GM19328 (cell line): Measurements from ENCODE around the gene SCO2.

Experiments used
- ATAC-seq: cut with Tn5 transposase; IDR thresholded peaks from one replicate; pipeline ENCODE4 v1.9.1; 2021; ENCODE audit warnings: mild to moderate bottlenecking, moderate library complexity; ENCODE audit not compliant: unreplicated experiment

Gene SCO2

GRCh38 chr22:50525104-50525857 lies at the start of gene SCO2:
TSS of gene SCO2 (minus strand) at chr22:50525598. CDS start at chr22:50524411, 1,187 bp downstream.
- ATAC-seq, result peak; percentile 33

DNA sequence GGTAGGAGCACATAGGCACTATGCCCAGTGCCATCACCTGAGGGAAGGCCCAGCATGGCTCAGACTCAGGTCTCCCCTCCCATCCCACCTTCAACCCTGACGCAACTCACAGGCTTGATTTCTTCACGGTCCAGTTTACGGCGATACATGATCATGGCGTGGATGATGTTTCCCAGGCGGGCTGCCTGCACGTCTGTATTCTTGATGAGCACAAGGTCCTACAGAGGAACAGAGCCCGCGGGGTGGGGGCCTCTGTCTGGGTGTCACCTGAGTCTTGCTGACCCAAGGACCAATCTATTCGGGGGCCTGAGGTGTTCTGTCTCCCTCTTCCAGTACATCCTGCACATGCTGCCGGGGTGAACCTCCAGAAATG lies 49.0 kb upstream of the SCO2 start:
- ATAC-seq, result no peak

- no peak for ATAC-seq
Measured at GRCh38 chr22:50573491-50574382, 48.3 kb upstream of the SCO2 start.

GRCh38 chr22:50572965-50573364 lies 47.6 kb upstream of the SCO2 start:
- ATAC-seq, result no peak

DNA sequence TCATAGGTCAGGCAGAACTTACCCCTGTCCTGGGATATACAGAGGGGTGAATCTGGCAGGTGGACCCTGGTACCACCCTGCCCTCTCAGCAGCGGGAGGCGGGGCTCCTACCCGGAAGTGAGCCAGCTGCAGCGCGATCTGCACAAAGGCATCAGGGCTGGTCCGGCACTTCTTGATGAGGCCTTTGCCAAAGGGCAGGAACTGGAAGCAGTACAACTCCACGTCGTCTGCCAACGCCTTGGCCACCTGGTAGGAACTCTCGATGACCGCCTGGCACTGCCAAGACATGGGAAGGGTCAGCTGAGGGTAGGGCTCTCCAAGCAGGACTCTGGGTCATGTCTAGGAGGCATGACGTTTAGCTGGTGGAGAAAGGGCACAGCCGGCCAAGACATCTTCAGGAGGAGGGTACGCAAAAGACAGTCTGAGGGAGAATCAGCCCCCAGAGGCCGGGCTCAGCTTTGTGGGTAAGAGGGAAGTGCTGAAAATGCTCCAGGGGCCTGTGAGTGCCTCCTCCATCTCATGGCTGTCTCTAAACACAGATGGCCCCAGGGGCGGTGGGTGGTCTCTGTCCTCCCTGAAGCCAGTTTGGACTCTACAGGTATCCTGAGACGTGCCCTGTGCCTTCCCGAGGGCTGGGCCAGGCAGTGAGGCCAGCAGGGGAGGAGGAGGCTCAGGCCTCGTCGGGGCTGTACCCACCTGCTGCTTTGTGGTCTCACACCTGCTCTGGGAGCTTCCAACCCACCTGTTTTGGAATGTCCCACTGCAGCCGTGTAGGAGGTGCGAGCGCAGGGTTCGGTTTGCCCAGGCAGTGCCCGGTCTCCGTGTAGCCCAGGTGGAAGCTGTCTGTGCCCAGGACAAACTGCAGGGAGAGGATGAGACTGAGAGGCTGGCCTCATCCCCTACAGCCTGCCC lies 46.1 kb upstream of the SCO2 start:
- ATAC-seq, result no peak

DNA sequence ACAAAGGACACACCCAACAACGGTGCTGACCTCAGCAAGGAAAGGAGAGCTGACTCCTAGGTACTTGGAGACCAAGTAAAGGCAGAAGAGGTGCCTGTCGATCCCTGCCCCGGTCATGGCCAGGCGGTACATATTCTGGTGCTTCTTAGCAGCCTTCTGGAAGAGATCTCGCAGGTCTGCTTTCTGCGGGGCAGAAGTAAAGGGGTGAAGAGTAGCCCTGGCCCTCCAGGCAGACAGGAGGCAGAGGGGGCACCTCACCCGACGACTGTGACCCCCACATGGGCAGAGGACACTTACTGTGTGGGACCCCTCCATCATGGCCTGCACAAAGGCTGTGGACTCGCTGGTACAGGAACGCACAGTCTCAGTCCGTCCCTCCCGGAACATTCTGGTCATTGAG lies 45.5 kb upstream of the SCO2 start:
- ATAC-seq, result no peak

DNA sequence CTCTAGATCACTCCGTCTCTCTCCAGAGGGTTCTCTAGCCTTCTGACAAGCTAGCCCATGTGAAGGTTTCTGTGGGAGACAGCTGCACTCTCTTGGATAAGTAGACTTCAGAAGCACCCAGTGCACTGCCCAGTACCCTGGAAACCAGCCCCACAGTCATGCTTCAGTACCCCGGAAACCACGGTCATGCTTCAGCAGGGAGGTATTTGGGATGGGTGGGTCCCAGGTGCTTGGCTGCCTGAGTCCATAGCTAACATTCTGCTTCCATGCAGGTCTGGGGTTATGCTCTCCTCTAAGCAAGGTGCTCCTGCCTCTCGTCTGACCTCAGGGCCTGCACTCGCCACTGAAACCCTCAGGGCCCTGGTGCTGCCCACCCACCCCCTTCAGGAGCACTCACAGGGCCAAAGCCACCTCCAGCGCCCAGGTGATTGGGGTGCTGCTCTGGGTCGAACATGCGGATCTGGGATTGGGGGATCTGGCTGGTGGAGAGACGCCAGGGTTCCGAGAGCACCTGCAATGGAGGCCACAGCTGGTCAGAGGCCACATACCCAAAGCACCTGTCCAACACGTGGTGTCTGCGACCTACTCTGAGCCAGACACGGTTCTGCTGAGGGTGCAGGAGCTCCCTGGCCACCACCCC lies 44.6 kb upstream of the SCO2 start:
- no peak for ATAC-seq

DNA sequence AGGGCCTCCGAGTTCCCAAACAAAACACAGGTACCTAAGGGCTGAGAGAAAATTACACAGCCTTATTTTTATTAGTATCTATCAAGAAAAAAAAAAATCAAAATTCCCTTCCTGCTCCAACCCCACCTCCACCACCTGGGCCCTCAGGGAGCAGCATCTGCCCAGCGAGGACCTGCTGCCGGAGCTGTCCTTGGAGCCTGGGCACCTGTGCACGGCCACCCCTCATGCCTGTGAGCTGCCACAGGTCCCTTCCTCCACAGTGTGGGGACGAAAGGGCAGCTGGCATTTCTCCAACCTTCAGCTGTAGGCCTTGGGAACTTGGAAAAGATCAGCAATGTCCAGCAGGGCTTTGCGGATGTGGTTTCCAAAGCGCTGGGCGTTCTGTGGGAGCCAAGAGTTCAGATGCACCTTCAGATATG lies 43.7 kb upstream of the SCO2 start:
- ATAC-seq, result no peak

- ATAC-seq, result no peak
Measured at GRCh38 chr22:50568626-50569025, 43.2 kb upstream of the SCO2 start.

GRCh38 chr22:50567721-50568252 lies 42.4 kb upstream of the SCO2 start:
- no peak for ATAC-seq

GRCh38 chr22:50564289-50564688 lies 38.9 kb upstream of the SCO2 start:
- no peak for ATAC-seq

DNA sequence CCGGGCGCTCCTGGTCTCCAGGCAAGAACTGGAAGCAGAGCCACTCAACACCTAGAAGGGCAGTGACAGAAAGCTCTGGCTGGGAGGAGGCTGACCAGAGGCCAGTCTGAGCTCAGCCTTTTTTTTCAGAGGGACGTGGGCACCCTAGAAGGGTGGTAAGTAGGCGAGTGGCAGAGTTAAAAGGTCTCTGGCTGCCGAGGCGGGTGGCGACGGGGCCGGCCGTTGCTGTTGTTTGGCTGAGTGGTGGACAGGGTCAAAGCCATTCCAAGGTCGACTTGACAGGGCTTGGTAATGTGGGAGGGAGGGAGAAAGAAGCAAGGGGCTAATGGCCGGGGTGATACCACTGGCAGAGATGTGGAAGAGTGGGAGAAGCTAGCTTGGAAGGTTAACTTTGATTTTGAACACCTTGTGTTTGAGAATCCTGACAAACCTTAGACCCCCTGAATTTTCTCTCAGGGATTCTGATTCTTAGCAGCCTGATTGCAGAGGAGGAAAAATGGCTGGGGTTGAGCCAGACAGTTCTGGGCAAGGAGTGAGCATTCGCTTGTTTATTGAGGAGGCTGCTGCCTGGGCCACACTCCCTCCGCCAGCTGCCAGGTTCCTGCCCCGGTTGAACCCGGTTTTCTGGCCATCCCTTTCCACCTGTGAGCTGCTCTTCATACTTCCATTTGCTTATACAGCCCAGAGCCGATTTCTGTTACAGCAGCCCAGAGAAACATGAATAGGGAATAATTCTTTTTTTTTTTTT lies 38.2 kb upstream of the SCO2 start:
- no peak for ATAC-seq

GRCh38 chr22:50562523-50563412 lies 37.4 kb upstream of the SCO2 start, which contains the start of gene SYCE3:
TSS of gene SYCE3 (minus strand) at chr22:50562919. CDS start at chr22:50556405, 6,514 bp downstream.
- peak; percentile 88 for ATAC-seq

- no peak for ATAC-seq
Measured at GRCh38 chr22:50561401-50562358, 36.3 kb upstream of the SCO2 start.

DNA sequence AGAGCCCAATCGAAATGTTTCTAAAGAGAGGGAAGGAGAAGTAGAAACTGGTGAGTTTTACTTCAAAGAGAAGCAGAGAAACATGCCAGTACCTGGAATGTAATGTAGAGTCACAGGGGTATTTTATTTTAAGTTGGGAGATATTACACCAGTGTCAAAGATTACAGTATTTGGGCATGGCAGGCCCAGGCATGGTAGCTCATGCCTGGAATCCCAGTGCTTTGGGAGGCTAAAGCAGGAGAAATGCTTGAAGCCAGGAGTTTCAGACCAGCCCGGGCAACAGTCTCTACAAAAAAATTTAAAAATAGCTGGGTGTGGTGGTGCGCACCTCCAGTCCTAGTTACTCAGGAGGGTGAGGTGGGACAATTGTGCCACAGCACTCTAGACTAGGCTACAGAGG lies 34.6 kb upstream of the SCO2 start:
- no peak for ATAC-seq

- ATAC-seq, result no peak
Measured at GRCh38 chr22:50556703-50557102, 31.3 kb upstream of the SCO2 start.

DNA sequence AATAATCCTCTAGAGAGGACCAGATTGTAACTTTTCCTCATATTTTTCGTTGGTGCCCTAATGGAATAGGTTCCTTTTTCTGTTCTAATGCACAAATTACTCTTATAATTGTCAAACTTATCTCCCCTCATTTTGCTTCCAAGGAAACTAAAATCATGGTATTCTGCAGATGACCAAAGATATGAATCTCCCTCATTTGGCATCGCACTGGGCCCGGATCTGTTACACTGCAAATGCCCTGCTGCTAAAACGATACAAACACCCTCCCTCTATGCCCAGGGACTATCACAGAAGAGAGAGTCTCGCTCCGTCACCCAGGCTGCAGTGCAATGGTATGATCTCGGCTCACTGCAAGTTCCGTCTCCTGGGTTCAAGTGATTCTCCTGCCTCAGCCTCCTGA lies 27.9 kb upstream of the SCO2 start:
- ATAC-seq, result no peak
